Mesendoderm (in vitro differentiated cells): Measurements from ENCODE around the gene TPSD1.
"Not testable (repeated sequence)": the region's sequence is repeated elsewhere in the genome, so short reads cannot be mapped to it uniquely, and the experiment has no call there.

Experiments
- DNase-seq: peaks from one replicate; pipeline ENCODE4 v3.0.0; 2013
- H2AK5ac ChIP-seq: 2 replicates; pipeline ENCODE4 v1.6.1; 2013; ENCODE audit warnings: low read length, inconsistent platforms
- H2BK120ac ChIP-seq: 2 replicates; pipeline ENCODE4 v1.6.1; 2013; ENCODE audit warnings: low read depth, mild to moderate bottlenecking, low read length, moderate library complexity, mixed read lengths
- H2BK15ac ChIP-seq: replicated peaks from 2 replicates; pipeline ENCODE4 v1.6.1; 2013; ENCODE audit warnings: low read depth, mild to moderate bottlenecking, moderate library complexity
- H2BK5ac ChIP-seq: 2 replicates; pipeline ENCODE4 v1.6.1; 2013; ENCODE audit warnings: low read length, inconsistent platforms
- H3K18ac ChIP-seq: 2 replicates; pipeline ENCODE4 v1.6.1; 2013; ENCODE audit warnings: mild to moderate bottlenecking, low read length, mixed read lengths
- H3K23ac ChIP-seq: one replicate; pipeline ENCODE4 v1.6.1; 2013; ENCODE audit warnings: low read length
- H3K27ac ChIP-seq: 2 replicates; pipeline ENCODE4 v1.5.1; 2013; ENCODE audit warnings: low read depth, mild to moderate bottlenecking, inconsistent platforms, low read length, moderate library complexity
- H3K27me3 ChIP-seq: 2 replicates; pipeline ENCODE4 v1.6.1; 2013; ENCODE audit warnings: low read length, control low read depth, mild to moderate bottlenecking, inconsistent platforms; ENCODE audit not compliant: insufficient read depth, poor library complexity
- H3K36me3 ChIP-seq: 2 replicates; pipeline ENCODE4 v1.6.1; 2013; ENCODE audit warnings: low read length, inconsistent platforms; ENCODE audit not compliant: control insufficient read depth, insufficient read depth
- H3K4ac ChIP-seq: one replicate; pipeline ENCODE4 v1.6.1; 2013; ENCODE audit warnings: low read depth, mild to moderate bottlenecking, low read length, moderate library complexity
- H3K4me1 ChIP-seq: 2 replicates; pipeline ENCODE4 v1.6.1; 2013; ENCODE audit warnings: low read depth, low read length, inconsistent platforms; ENCODE audit not compliant: control insufficient read depth
- H3K4me2 ChIP-seq: 2 replicates; pipeline ENCODE4 v1.6.1; 2013; ENCODE audit warnings: low read length
- H3K4me3 ChIP-seq: 2 replicates; pipeline ENCODE4 v1.5.1; 2013; ENCODE audit warnings: mild to moderate bottlenecking, low read length
- H3K56ac ChIP-seq: one replicate; pipeline ENCODE4 v1.6.1; 2013; ENCODE audit warnings: low read length
- H3K79me1 ChIP-seq: 2 replicates; pipeline ENCODE4 v1.6.1; 2013; ENCODE audit warnings: low read length, inconsistent platforms
- H3K79me2 ChIP-seq: 2 replicates; pipeline ENCODE4 v1.6.1; 2013; ENCODE audit warnings: mild to moderate bottlenecking, low read length; ENCODE audit not compliant: control insufficient read depth, insufficient read depth
- H3K9ac ChIP-seq: 2 replicates; pipeline ENCODE4 v1.6.1; 2013; ENCODE audit warnings: low read length, inconsistent platforms
- H4K5ac ChIP-seq: one replicate; pipeline ENCODE4 v1.6.1; 2013; ENCODE audit warnings: low read length
- H4K8ac ChIP-seq: one replicate; pipeline ENCODE4 v1.6.1; 2013; ENCODE audit warnings: low read depth, mild to moderate bottlenecking, control low read depth, low read length, moderate library complexity
- WGBS: extraction: QIAGEN DNeasy Blood & Tissue Kit; methylation state at CpG from one replicate; pipeline ENCODE4 v1.1.7; 2013; ENCODE audit warnings: low lambda C conversion rate, missing lambda C conversion rate; ENCODE audit not compliant: insufficient coverage; ENCODE audit errors: extremely low coverage; 5-methylcytosine and 5-hydroxymethylcytosine counted together

TPSD1 gene

DNA sequence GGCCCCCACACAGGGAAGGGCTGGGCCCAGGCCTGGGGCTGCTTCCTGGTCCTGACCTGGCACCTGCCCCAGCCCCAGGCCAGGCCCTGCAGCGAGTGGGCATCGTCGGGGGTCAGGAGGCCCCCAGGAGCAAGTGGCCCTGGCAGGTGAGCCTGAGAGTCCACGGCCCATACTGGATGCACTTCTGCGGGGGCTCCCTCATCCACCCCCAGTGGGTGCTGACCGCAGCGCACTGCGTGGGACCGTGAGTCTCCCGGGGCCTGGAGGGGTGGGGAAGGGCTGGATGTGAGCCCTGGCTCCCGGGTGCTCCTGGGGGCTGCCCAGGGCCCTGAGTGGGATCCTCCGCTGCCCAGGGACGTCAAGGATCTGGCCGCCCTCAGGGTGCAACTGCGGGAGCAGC is 14.8 kb upstream of the TPSD1 start:
- H3K56ac ChIP-seq, H3K36me3 ChIP-seq, H3K18ac ChIP-seq, H2BK5ac ChIP-seq, H3K4me3 ChIP-seq, H2AK5ac ChIP-seq, H2BK120ac ChIP-seq, H3K27me3 ChIP-seq, H3K79me1 ChIP-seq, H4K5ac ChIP-seq, H3K4me2 ChIP-seq, H3K27ac ChIP-seq, H3K4me1 ChIP-seq, H3K23ac ChIP-seq, H3K79me2 ChIP-seq, H3K9ac ChIP-seq, H4K8ac ChIP-seq, H3K4ac ChIP-seq, H2BK15ac ChIP-seq, DNase-seq: not testable (repeated sequence)
- no CpG with 5 or more reads among the region's 15 CpGs for WGBS

- not testable (repeated sequence) for H3K4me1 ChIP-seq, H3K27ac ChIP-seq, H2BK15ac ChIP-seq, H3K9ac ChIP-seq, H3K36me3 ChIP-seq, H3K56ac ChIP-seq, H2AK5ac ChIP-seq, H3K79me1 ChIP-seq, H3K18ac ChIP-seq, H3K4me2 ChIP-seq, H3K23ac ChIP-seq, H4K8ac ChIP-seq, H3K27me3 ChIP-seq, H4K5ac ChIP-seq, H3K79me2 ChIP-seq, H2BK5ac ChIP-seq, H2BK120ac ChIP-seq, H3K4ac ChIP-seq, H3K4me3 ChIP-seq, DNase-seq
- WGBS: no CpG with 5 or more reads among the region's 11 CpGs
Measured at GRCh38 chr16:1243363-1243762, 12.5 kb upstream of the TPSD1 start.

DNA sequence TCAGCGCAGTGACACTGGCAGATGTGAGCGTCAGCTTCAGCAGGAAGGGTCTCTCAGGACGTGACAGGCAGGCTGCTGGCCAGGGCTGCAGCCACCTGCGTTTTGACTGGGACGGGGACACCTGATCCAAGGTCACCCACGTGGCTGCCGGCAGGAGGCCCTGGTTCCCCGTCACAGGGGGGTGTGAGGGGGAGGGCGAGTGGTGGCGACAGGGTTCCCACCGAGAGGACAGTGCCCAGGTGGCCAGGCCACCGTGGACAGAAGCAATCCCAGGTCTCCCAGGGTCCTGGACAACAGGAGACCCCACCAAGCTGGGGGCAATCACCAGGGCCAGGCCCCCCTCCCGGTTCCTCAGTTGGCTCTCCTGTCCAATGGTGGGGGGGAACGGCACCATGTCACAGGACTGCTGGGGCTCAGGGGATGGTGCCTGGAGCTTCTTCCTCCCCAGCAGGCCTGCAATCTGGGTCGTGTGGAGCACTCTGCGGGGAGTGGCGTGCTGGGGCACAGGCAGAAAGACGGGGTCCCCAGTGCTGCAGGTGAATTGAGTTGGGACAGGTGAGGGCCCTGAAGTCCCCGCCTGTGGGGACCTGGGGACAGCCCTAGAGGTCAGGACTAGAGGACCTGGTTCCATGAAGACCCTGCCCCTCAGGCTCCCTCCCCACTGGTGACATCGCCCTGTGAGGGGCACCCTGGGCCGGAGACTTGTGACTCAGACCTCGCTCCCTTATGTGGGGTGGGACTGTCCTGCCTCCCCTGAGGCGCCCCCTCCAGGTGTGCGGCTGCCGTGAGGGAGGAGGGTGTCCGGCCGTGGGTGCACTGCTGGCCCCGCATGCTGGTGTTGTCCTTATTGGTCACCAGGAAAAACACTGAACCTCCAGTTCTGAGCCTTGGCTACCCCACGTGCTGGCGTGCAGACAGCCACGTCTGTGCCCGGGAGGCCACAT is 11.7 kb upstream of the TPSD1 start:
- H3K9ac ChIP-seq, H3K4me3 ChIP-seq, H3K79me2 ChIP-seq, DNase-seq, H3K4me1 ChIP-seq, H2AK5ac ChIP-seq, H4K8ac ChIP-seq, H3K27me3 ChIP-seq, H3K18ac ChIP-seq, H3K4ac ChIP-seq, H3K4me2 ChIP-seq, H3K56ac ChIP-seq, H3K23ac ChIP-seq, H2BK15ac ChIP-seq, H2BK5ac ChIP-seq, H3K27ac ChIP-seq, H4K5ac ChIP-seq, H3K36me3 ChIP-seq, H3K79me1 ChIP-seq, H2BK120ac ChIP-seq: not testable (repeated sequence)
- WGBS: no CpG with 5 or more reads among the region's 32 CpGs

GRCh38 chr16:1244881-1245280 is 11.0 kb upstream of the TPSD1 start:
- no peak overlapping the region for H3K18ac ChIP-seq
- H3K56ac ChIP-seq: no peak overlapping the region
- no peaks in the 10 kb centered on the region for H3K79me2 ChIP-seq
- H3K27me3 ChIP-seq: no peaks in the 10 kb centered on the region
- H3K4me2 ChIP-seq: no peak overlapping the region
- H4K5ac ChIP-seq: no peak overlapping the region
- H3K23ac ChIP-seq: no peak overlapping the region
- H2AK5ac ChIP-seq: no peak overlapping the region
- no peak overlapping the region for H3K4ac ChIP-seq
- H3K4me3 ChIP-seq: no peak overlapping the region
- H2BK120ac ChIP-seq: no peak overlapping the region
- no peak overlapping the region for H2BK5ac ChIP-seq
- WGBS: no CpG with 5 or more reads among the region's 12 CpGs
- H3K9ac ChIP-seq: no peak overlapping the region
- no peak overlapping the region for H4K8ac ChIP-seq
- DNase-seq: no peak
- no peaks in the 10 kb centered on the region for H3K4me1 ChIP-seq
- H3K36me3 ChIP-seq: no peaks in the 10 kb centered on the region
- H2BK15ac ChIP-seq: no peak overlapping the region
- H3K79me1 ChIP-seq: no peaks in the 10 kb centered on the region
- H3K27ac ChIP-seq: no peak overlapping the region

- H3K4me1 ChIP-seq: no peaks in the 10 kb centered on the region
- no peak overlapping the region for H3K27ac ChIP-seq
- no peak for DNase-seq
- no peak overlapping the region for H4K8ac ChIP-seq
- no peaks in the 10 kb centered on the region for H3K79me1 ChIP-seq
- H3K4ac ChIP-seq: no peak overlapping the region
- H3K56ac ChIP-seq: no peak overlapping the region
- H3K27me3 ChIP-seq: no peaks in the 10 kb centered on the region
- H2AK5ac ChIP-seq: no peak overlapping the region
- H3K4me3 ChIP-seq: no peak overlapping the region
- no peak overlapping the region for H3K23ac ChIP-seq
- no peak overlapping the region for H2BK15ac ChIP-seq
- no peak overlapping the region for H2BK120ac ChIP-seq
- no CpG with 5 or more reads among the region's 22 CpGs for WGBS
- no peak overlapping the region for H2BK5ac ChIP-seq
- H3K36me3 ChIP-seq: no peaks in the 10 kb centered on the region
- H3K9ac ChIP-seq: no peak overlapping the region
- no peak overlapping the region for H3K18ac ChIP-seq
- no peak overlapping the region for H3K4me2 ChIP-seq
- no peaks in the 10 kb centered on the region for H3K79me2 ChIP-seq
- H4K5ac ChIP-seq: no peak overlapping the region
Measured at GRCh38 chr16:1245452-1246020, 10.3 kb upstream of the TPSD1 start.
